ENCODE results near the gene GPR107.

DNA sequence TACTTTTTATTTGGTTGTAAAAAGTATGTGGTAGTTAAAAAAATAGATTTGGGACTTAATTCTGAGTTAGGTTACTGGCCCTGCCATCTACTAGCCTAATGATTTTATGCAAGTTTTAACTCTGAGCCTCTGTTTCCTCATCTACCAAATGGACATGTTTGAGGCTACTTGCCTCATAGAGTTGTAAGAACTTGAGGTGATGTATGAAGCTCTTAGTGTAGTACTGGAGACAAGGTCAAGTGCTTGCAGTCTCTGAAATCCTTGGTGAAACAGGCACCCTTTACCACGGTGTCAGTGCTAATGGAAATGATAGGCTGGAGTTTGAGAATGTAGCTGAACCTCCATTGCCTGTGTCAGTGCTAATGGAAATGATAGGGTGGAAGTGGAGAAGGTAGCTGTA is 15.3 kb downstream of the GPR107 start:
- TF ChIP-seq CTCF (IDR thresholded peaks at IDR 0.05; ENCODE audit: insufficient read depth, low read depth, low read length) (no peak), EZH2 (IDR thresholded peaks at IDR 0.05; ENCODE audit: insufficient read depth, low read length) (no peak)

All from astrocyte (in vitro differentiated cells and primary cell).